ENCODE data around the gene USH1C.

The USH1C gene

GRCh38 chr11:17568944-17569343 lies 24.7 kb upstream of the USH1C start:
- no peak for FAIRE-seq

GRCh38 chr11:17564687-17565042 lies 20.4 kb upstream of the USH1C start:
- FAIRE-seq = no peak

GRCh38 chr11:17563961-17564686 lies 19.9 kb upstream of the USH1C start:
- FAIRE-seq = no peak

GRCh38 chr11:17563231-17563646 lies 19.0 kb upstream of the USH1C start:
- no peak for FAIRE-seq

- FAIRE-seq = no peak
These were observed 17.3 kb upstream of the USH1C start for GRCh38 chr11:17561526-17561925.

- FAIRE-seq = no peak
These were observed 16.8 kb upstream of the USH1C start for GRCh38 chr11:17561111-17561415.

GRCh38 chr11:17560281-17561110 lies 16.3 kb upstream of the USH1C start:
- FAIRE-seq = no peak

- FAIRE-seq = no peak
These were observed 15.3 kb upstream of the USH1C start for GRCh38 chr11:17559341-17560087.

GRCh38 chr11:17558916-17559315 lies 14.7 kb upstream of the USH1C start:
- FAIRE-seq = no peak

GRCh38 chr11:17558025-17558780 lies 14.0 kb upstream of the USH1C start:
- FAIRE-seq = no peak

- no peak for FAIRE-seq
These were observed 12.8 kb upstream of the USH1C start for GRCh38 chr11:17556999-17557398.

- FAIRE-seq = no peak
These were observed 10.3 kb upstream of the USH1C start for GRCh38 chr11:17554487-17554886.

GRCh38 chr11:17553249-17553546 lies 9.0 kb upstream of the USH1C start:
- FAIRE-seq = no peak

GRCh38 chr11:17552392-17553248 lies 8.4 kb upstream of the USH1C start:
- FAIRE-seq = no peak

- FAIRE-seq = no peak
These were observed 7.8 kb upstream of the USH1C start for GRCh38 chr11:17552041-17552355.

GRCh38 chr11:17551347-17552040 lies 7.3 kb upstream of the USH1C start:
- no peak for FAIRE-seq

GRCh38 chr11:17550450-17551346 lies 6.5 kb upstream of the USH1C start:
- FAIRE-seq = no peak

- FAIRE-seq = no peak
These were observed 4.2 kb upstream of the USH1C start for GRCh38 chr11:17548444-17548843.

GRCh38 chr11:17547932-17548331 lies 3.7 kb upstream of the USH1C start:
- no peak for FAIRE-seq

- FAIRE-seq = no peak
These were observed 2.9 kb upstream of the USH1C start, which contains the start of gene OTOG for GRCh38 chr11:17547051-17547577. OTOG (plus strand) TSS chr11:17547259; CDS start chr11:17547373, 114 bp downstream.

Data from TTC549 (cell line).